Measurements from ENCODE around the gene TOGARAM2.

The TOGARAM2 gene

GRCh38 chr2:29063646-29064345, 82.7 kb downstream of the TOGARAM2 start:
- POLR2A ChIA-PET, result no interaction called here
- CTCF ChIA-PET, result interaction anchor here (0.8 to 1.3 kb wide), 2 partner anchors 14 to 105 kb away, joined by 3 to 4 read pairs; no protein-coding TSS in a partner anchor
- peak; percentile 12 for DNase-seq (ENCODE audit: low read depth, low spot score)
- TF ChIP-seq CTCF (IDR thresholded peaks at IDR 0.05; ENCODE audit: insufficient read depth, low read length, missing control alignments), result no peak
- no peak overlapping the region; the same call in 1 of the 2 replicates for H3K4me3 ChIP-seq (ENCODE audit: low read depth, low read length)

- H3K4me3 ChIP-seq (ENCODE audit: low read depth, low read length), result no peak overlapping the region
- TF ChIP-seq CTCF (IDR thresholded peaks at IDR 0.05; ENCODE audit: insufficient read depth, low read length, missing control alignments), result no peak
- ChIA-PET CTCF (interaction anchor here (1.3 kb wide), 1 partner anchor 13 kb away, joined by 4 read pairs; no protein-coding TSS in a partner anchor), POLR2A (no interaction called here)
- DNase-seq (ENCODE audit: low read depth, low spot score), result no peak
Observed at GRCh38 chr2:29064346-29064715, 83.2 kb downstream of the TOGARAM2 start.

- no peak for TF ChIP-seq CTCF (IDR thresholded peaks at IDR 0.05; ENCODE audit: insufficient read depth, low read length, missing control alignments)
- CTCF ChIA-PET, result no interaction called here
- no peak for DNase-seq (ENCODE audit: low read depth, low spot score)
- POLR2A ChIA-PET, result no interaction called here
- no peak overlapping the region for H3K4me3 ChIP-seq (ENCODE audit: low read depth, low read length)
Observed at GRCh38 chr2:29064746-29065067, 83.6 kb downstream of the TOGARAM2 start.

- POLR2A ChIA-PET, result no interaction called here
Observed at GRCh38 chr2:29065068-29065811, 84.1 kb downstream of the TOGARAM2 start.

GRCh38 chr2:29066271-29066860, 85.3 kb downstream of the TOGARAM2 start:
- TF ChIP-seq CTCF (IDR thresholded peaks at IDR 0.05; ENCODE audit: insufficient read depth, low read length, missing control alignments), result no peak
- DNase-seq (ENCODE audit: low read depth, low spot score), result no peak
- ChIA-PET POLR2A (no interaction called here), CTCF (interaction anchor here (1.4 kb wide), 1 partner anchor 11 kb away, joined by 4 read pairs; no protein-coding TSS in a partner anchor)
- no peak overlapping the region for H3K4me3 ChIP-seq (ENCODE audit: low read depth, low read length)

More at GRCh38 chr2:29065068-29065811, 84.1 kb downstream of the TOGARAM2 start:
- H3K4me3 ChIP-seq (ENCODE audit: low read depth, low read length), result no peak overlapping the region
- CTCF ChIA-PET, result interaction anchor here (1.4 kb wide), 1 partner anchor 12 kb away, joined by 4 read pairs; no protein-coding TSS in a partner anchor
- no peak for TF ChIP-seq CTCF (IDR thresholded peaks at IDR 0.05; ENCODE audit: insufficient read depth, low read length, missing control alignments)
- no peak for DNase-seq (ENCODE audit: low read depth, low spot score)
